GM13977 (cell line): ENCODE results near the gene TRAFD1.
A peak's percentile ranks its signal among the peaks of the same experiment; 100 is the strongest.

ENCODE experiments used
- DNase-seq: peaks from one replicate; pipeline ENCODE4 v3.0.0; 2012; ENCODE audit warnings: low spot score
- CTCF ChIP-seq: IDR thresholded peaks from 2 replicates; pipeline ENCODE4 v1.5.1; 2012; ENCODE audit warnings: mild to moderate bottlenecking, control low read depth; ENCODE audit not compliant: insufficient read depth; ENCODE audit errors: extremely low read depth, missing control alignments
- in situ Hi-C: fragments of 300-500 bp; cut with MboI; formaldehyde crosslinking; loops from one replicate; pipeline ENCODE4 v1.12.0; 2022; ENCODE audit warnings: low sequenced_read_pairs, low pct_unique_long_range_greater_than_20kb, mixed read lengths, inconsistent platforms; ENCODE audit not compliant: unreplicated experiment

Gene TRAFD1

GRCh38 chr12:112176321-112177010 lies 51.1 kb downstream of the TRAFD1 start:
- TF ChIP-seq CTCF: no peak
- in situ Hi-C loops: no loop called here
- no peak for DNase-seq

GRCh38 chr12:112178796-112179195 lies 53.4 kb downstream of the TRAFD1 start:
- TF ChIP-seq CTCF: no peak
- in situ Hi-C loops: no loop called here
- no peak for DNase-seq

- no peak for TF ChIP-seq CTCF
- DNase-seq: no peak
- in situ Hi-C loops: no loop called here
These were observed 54.0 kb downstream of the TRAFD1 start for GRCh38 chr12:112179341-112179740.

GRCh38 chr12:112179916-112180315 lies 54.6 kb downstream of the TRAFD1 start:
- no peak for TF ChIP-seq CTCF
- DNase-seq: no peak
- in situ Hi-C loops: no loop called here

- DNase-seq: no peak
- in situ Hi-C loops: no loop called here
- no peak for TF ChIP-seq CTCF
These were observed 55.1 kb downstream of the TRAFD1 start for GRCh38 chr12:112180422-112180821.

- in situ Hi-C loops: no loop called here
- no peak for TF ChIP-seq CTCF
- DNase-seq: peak; percentile 58
These were observed 57.1 kb downstream of the TRAFD1 start for GRCh38 chr12:112182499-112182898.
